Right hindlimb (tissue), 1 donor: ENCODE results near the gene FAM167B.
A peak's percentile ranks its signal among the peaks of the same experiment; 100 is the strongest.
"Not testable (repeated sequence)": the region's sequence is repeated elsewhere in the genome, so short reads cannot be mapped to it uniquely, and the experiment has no call there.

ENCODE experiments used
- DNase-seq: peaks from one replicate; pipeline ENCODE4 v3.0.0-alpha.2; 2018

The FAM167B gene

GRCh38 chr1:32224285-32224684, 22.7 kb upstream of the FAM167B start:
- DNase-seq, result no peak

GRCh38 chr1:32228771-32229170, 18.3 kb upstream of the FAM167B start:
- DNase-seq, result no peak

GRCh38 chr1:32231843-32232432, 15.1 kb upstream of the FAM167B start:
- no peak for DNase-seq

- no peak for DNase-seq
Observed at GRCh38 chr1:32232558-32233304, 14.3 kb upstream of the FAM167B start.

GRCh38 chr1:32234792-32235191, 12.2 kb upstream of the FAM167B start:
- DNase-seq, result no peak

GRCh38 chr1:32239337-32239736, 7.7 kb upstream of the FAM167B start:
- DNase-seq, result no peak

- DNase-seq, result peak; percentile 40
Observed at GRCh38 chr1:32239790-32240139, 7.3 kb upstream of the FAM167B start.

GRCh38 chr1:32240140-32240951, 6.7 kb upstream of the FAM167B start:
- DNase-seq, result peak; percentile 77

GRCh38 chr1:32241001-32241763, 5.8 kb upstream of the FAM167B start:
- DNase-seq, result peak; percentile 82

- peak; percentile 66 for DNase-seq
Observed at GRCh38 chr1:32242341-32242851, 4.6 kb upstream of the FAM167B start.

GRCh38 chr1:32247452-32247851, 430 bp downstream of the FAM167B start:
- no peak for DNase-seq

GRCh38 chr1:32247983-32248889, 1.2 kb downstream of the FAM167B start:
- DNase-seq, result peak; percentile 80

GRCh38 chr1:32249831-32250525, 3.0 kb downstream of the FAM167B start:
- DNase-seq, result no peak

- no peak for DNase-seq
Observed at GRCh38 chr1:32250893-32251716, 4.1 kb downstream of the FAM167B start, which contains the start of gene LCK. TSS of gene LCK (plus strand) at chr1:32251265. CDS start at chr1:32274330, 23,065 bp downstream.

- DNase-seq, result no peak
Observed at GRCh38 chr1:32255072-32256071, 8.3 kb downstream of the FAM167B start.

GRCh38 chr1:32256473-32257226, 9.6 kb downstream of the FAM167B start:
- DNase-seq, result no peak

GRCh38 chr1:32257227-32257508, 10.1 kb downstream of the FAM167B start:
- DNase-seq, result no peak

GRCh38 chr1:32263236-32263593, 16.2 kb downstream of the FAM167B start:
- not testable (repeated sequence) for DNase-seq
